Measurements from ENCODE around the gene PFDN6. TPM values are rescaled to one million over a fixed set of nuclear protein-coding genes. Genes with fewer than 3 reads are reported as not detected.
"Not testable (repeated sequence)": the region's sequence is repeated elsewhere in the genome, so short reads cannot be mapped to it uniquely, and the experiment has no call there.

Gene PFDN6
- total RNA-seq, 2 donors from 2014 or later = 36.8 to 45.7 TPM

- ATAC-seq (peak; percentile 8), DNase-seq (no peak)
- intact Hi-C loops (cut with DNase I, micrococcal nuclease) = no loop called here
Measured at GRCh38 chr6:33272275-33273128, 16.9 kb upstream of the PFDN6 start.

- DNase-seq = no peak
- ATAC-seq = no peak
- intact Hi-C loops (cut with DNase I, micrococcal nuclease) = no loop called here
Measured at GRCh38 chr6:33273129-33273923, 16.1 kb upstream of the PFDN6 start.

- intact Hi-C loops (cut with DNase I, micrococcal nuclease) = no loop called here
- DNase-seq = no peak
Measured at GRCh38 chr6:33273924-33274902, 15.2 kb upstream of the PFDN6 start.

GRCh38 chr6:33275795-33276580 is 13.4 kb upstream of the PFDN6 start:
- ATAC-seq; intact Hi-C loops (cut with DNase I, micrococcal nuclease): not testable (repeated sequence)
- DNase-seq = peak in 1 of 2 donors; percentile 10

More at GRCh38 chr6:33273924-33274902, 15.2 kb upstream of the PFDN6 start:
- no peak for ATAC-seq

DNA sequence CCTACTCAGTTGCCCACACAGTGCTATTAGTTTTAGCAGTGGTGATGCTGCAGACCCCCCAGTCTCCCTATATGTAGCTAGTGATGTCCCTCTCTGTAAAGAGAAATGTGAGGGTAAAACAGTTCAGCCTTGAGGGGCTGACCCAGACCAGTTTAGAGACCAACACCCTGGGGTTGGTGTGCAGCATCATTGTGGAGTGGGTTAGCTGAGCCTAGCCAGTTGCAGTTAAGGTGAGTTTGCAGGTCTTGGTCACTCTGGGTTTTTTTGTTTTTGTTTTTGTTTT is 12.9 kb upstream of the PFDN6 start:
- peak; percentile 0 for ATAC-seq
- intact Hi-C loops (cut with DNase I, micrococcal nuclease) = no loop called here
- no peak for DNase-seq

DNA sequence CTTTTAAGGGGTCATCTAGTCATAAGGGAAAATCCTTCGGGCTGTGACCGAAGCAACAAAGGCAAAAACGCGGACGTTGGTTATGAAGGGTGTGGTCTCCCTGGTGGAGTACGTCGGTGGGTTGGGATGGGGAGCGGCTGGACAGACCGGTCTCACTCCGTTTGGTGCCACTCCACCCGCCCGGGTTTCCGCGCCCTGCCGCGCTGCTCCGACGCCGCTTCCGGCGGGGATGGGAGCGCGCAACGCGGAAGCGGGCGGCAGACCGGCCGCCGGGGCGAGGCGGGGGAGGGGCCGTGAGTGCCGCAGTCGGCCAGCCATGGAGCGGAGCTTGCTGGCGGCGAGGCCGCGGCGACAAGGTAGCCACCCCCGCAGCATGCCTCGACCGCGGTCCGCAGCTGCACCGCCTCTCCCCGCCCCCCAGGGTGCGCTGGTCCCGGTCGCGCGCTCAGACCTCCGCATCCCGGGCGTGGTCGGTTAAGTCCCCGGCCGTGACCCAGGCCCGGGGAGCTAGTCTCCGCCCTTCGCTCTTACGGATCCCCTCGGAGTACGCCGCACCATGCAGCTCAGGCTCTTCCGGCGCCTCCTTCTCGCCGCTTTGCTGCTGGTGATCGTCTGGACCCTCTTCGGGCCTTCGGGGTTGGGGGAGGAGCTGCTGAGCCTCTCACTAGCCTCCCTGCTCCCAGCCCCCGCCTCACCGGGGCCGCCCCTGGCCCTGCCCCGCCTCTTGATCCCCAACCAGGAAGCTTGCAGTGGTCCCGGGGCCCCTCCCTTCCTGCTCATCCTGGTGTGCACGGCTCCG is 12.3 kb upstream of the PFDN6 start, which contains the start of gene B3GALT4:
Gene B3GALT4 (plus strand): TSS at position 260 of the 799 bp plus-strand sequence. CDS start 297 bp downstream, at position 557.
- DNase-seq (peak; percentile 90 to 95), ATAC-seq (peak; percentile 78)
- intact Hi-C loops (cut with DNase I, micrococcal nuclease) = no loop called here

- intact Hi-C loops (cut with DNase I, micrococcal nuclease) = no loop called here
- DNase-seq (peak in 1 of 2 donors; percentile 44), ATAC-seq (no peak)
Measured at GRCh38 chr6:33277663-33278391, 11.6 kb upstream of the PFDN6 start.

DNA sequence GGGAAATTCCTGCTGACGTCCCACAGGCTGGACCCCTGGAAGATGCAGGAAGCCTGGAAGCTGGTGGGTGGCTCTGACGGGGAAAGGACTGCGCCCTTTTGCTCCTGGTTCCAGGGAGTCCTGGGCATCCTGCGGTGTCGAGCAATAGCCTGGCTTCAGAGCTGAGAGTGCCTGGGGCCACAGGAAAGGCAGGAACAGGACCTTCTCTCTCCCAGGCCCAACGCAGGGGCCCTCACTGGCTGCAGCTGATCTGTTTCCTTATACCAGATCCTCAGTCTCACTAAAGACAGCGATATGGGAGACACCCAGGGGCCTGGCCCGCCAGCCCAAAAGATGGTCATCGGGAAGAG is 11.0 kb upstream of the PFDN6 start:
- DNase-seq = peak in 1 of 2 donors; percentile 25
- ATAC-seq = no peak
- intact Hi-C loops (cut with DNase I, micrococcal nuclease) = no loop called here

- DNase-seq (no peak), ATAC-seq (no peak)
- intact Hi-C loops (cut with DNase I, micrococcal nuclease) = no loop called here
Measured at GRCh38 chr6:33278810-33279209, 10.6 kb upstream of the PFDN6 start.

DNA sequence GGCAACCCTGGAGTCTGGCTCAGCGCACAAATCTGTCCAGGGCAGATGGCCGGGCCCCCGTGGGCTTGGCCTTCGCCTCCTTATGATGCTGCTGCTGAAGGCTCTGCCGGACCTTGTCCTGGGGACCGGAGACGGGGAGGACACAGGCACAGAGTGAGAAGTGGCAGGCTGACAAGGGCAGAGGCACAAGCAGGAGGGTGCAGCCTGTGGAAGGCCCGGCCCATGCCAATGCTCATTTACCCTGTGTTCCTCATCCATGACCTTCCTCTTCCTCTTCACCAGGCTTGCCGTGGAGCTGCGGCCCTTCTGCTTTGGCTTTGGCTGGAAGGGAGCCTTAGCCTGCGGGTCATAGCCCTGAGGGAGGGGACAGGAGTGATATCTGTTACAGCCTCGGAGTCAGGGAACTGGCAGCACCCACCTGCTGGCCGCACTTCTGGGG is 10.1 kb upstream of the PFDN6 start:
- DNase-seq (no peak), ATAC-seq (no peak)
- intact Hi-C loops (cut with DNase I, micrococcal nuclease) = no loop called here

DNA sequence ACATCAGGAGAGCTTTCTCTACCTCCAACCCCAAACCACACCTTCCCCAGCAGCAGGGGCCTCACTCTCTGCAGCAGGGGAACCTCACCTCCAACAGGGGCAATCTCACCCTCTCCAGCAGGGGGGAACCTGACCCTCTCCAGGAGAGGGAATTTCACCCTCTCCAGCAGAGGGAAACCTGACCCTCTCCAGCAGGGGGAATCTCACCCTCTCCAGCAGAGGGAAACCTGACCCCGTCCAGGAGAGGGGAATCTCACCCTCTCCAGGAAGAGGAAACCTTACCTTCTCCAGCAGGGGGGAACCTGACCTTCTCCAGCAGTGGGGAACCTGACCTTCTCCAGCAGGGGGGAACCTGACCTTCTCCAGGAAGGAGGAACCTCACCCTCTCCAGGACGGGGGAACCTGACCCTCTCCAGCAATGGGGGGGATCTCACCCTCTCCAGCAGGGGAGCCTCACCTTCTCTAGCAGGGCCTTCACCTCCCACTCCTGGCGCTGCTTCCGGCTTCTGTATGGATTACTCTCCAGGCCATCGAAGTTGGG is 9.4 kb upstream of the PFDN6 start:
- ATAC-seq = peak; percentile 10
- no peak for DNase-seq
- intact Hi-C loops (cut with DNase I, micrococcal nuclease) = no loop called here

- DNase-seq (no peak), ATAC-seq (no peak)
- intact Hi-C loops (cut with DNase I, micrococcal nuclease) = no loop called here
Measured at GRCh38 chr6:33280539-33280938, 8.9 kb upstream of the PFDN6 start.

DNA sequence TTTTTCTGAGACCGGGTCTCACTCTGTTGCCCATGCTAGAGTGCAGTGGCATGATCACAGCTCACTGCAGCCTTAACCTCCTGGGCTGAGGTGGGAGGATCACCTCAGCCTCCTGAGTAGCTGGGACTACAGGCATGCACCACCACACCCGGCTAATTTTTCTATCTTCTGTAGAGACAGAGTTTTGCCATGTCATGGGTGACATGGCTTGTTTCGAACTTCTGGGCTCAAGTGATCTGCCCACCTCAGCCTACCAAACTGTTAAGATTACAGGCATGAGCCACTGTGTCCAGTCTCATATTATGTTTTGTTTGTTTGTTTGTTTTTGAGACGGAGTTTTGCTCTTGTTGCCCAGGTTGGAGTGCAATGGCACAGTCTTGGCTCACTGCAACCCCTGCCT is 4.2 kb upstream of the PFDN6 start:
- ATAC-seq; intact Hi-C loops (cut with DNase I, micrococcal nuclease); DNase-seq: not testable (repeated sequence)

DNA sequence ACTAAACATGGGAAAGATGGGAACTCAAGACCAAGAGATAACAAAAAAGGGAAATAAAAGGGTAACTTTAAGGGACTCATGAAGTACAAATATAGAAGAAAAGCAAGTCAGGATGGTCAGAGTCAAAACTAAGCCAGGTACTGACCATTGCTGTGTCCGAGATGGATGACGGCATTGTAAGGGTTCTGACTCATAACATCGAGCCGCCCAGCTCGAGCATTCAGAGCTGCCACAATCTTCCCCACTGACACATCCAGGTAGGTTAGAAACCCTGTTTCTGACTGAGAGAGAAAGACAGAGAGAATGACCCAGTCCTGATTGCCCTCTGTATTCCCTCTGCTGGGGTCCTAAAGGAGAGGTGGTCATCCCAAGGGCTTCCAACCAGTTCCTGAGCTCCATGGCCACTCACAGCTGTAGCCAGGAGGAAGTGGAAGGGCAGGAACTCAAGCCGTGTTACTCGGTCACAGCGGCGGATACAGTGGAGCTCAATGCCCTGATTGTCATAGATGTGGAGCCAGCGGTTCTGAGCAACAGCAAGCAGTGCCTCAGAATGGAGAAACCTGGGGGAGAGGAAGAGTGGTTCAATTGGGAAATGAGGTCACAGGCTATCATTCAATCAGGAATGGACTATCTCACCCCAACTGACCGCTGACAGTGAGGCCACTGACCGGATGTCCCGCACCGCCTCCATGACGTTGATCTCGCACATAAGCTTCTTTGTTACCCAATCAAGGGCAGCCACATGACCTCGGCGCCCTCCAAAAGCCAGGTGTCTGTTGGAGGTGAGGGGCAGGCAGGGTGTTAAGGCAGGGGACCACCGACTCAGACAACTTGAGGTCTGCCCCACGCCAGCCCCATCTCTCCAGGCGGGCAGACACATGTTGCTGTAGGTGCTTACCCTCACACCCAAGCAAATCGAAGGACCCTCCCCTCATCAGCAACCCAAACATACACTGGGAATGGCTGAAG is 2.2 kb upstream of the PFDN6 start:
- DNase-seq = no peak
- intact Hi-C loops (cut with DNase I, micrococcal nuclease) = no loop called here
- no peak for ATAC-seq

- intact Hi-C loops (cut with DNase I, micrococcal nuclease) = no loop called here
- DNase-seq = no peak
- ATAC-seq = no peak
Measured at GRCh38 chr6:33288141-33288920, 1.1 kb upstream of the PFDN6 start.
